SJSA1 (cell line): ENCODE data around the gene AATF. TPM values are rescaled to one million over a fixed set of nuclear protein-coding genes. Genes with fewer than 3 reads are reported as not detected.

Experiments used
- DNase-seq, 2 experiments: peaks; one replicate each; pipeline ENCODE4 v3.0.0-alpha.2; 2015 to 2020; ENCODE audit warnings: low spot score in 2 of 2, low read depth in 1 of 2
- H3K27ac ChIP-seq: fragments of 250-450 bp; sonication (Bioruptor Pico); 2 replicates; pipeline ENCODE4 v1.5.1; 2020; ENCODE audit warnings: mild to moderate bottlenecking, moderate library complexity
- H3K27me3 ChIP-seq: fragments of 250-450 bp; sonication (Bioruptor Pico); replicated peaks from 2 replicates; pipeline ENCODE4 v1.5.1; 2020; ENCODE audit warnings: mild to moderate bottlenecking, moderate library complexity
- H3K36me3 ChIP-seq: fragments of 250-450 bp; sonication (Bioruptor Pico); 2 replicates; pipeline ENCODE4 v1.5.1; 2020; ENCODE audit warnings: mild to moderate bottlenecking
- H3K4me1 ChIP-seq: fragments of 250-450 bp; sonication (Bioruptor Pico); replicated peaks from 2 replicates; pipeline ENCODE4 v1.6.1; 2021; ENCODE audit warnings: mild to moderate bottlenecking
- H3K4me3 ChIP-seq: fragments of 250-450 bp; sonication (Bioruptor Pico); 2 replicates; pipeline ENCODE4 v1.5.1; 2020; ENCODE audit warnings: mild to moderate bottlenecking
- H3K9me3 ChIP-seq: fragments of 250-450 bp; sonication (Bioruptor Pico); replicated peaks from 2 replicates; pipeline ENCODE4 v1.5.1; 2020; ENCODE audit warnings: mild to moderate bottlenecking
- total RNA-seq: library from RNA; depleted of rRNA; stranded (reverse); fragments of >200 nt; shearing (Covaris generic); gene quantifications from 2 replicates; pipeline ENCODE4 v1.2.3, GENCODE V29; 2014

AATF gene
- total RNA-seq, 1 experiment from 2014 or later = 52.2 TPM

GRCh38 chr17:37041932-37042331 lies 93.2 kb downstream of the AATF start:
- Histone ChIP-seq H3K4me3 (no peak overlapping the region), H3K9me3 (no peaks in the 10 kb centered on the region), H3K4me1 (no peaks in the 10 kb centered on the region), H3K27ac (no peak overlapping the region), H3K27me3 (no peaks in the 10 kb centered on the region), H3K36me3 (peaks cover 13% of the 10 kb centered on the region; the same call in 1 of the 2 replicates)
- DNase-seq = no peak

GRCh38 chr17:37043201-37043600 lies 94.4 kb downstream of the AATF start:
- Histone ChIP-seq H3K9me3 (no peaks in the 10 kb centered on the region), H3K27ac (no peak overlapping the region), H3K27me3 (no peaks in the 10 kb centered on the region), H3K36me3 (peaks cover 13% of the 10 kb centered on the region; the same call in 1 of the 2 replicates), H3K4me3 (no peak overlapping the region), H3K4me1 (no peaks in the 10 kb centered on the region)
- DNase-seq = no peak

- peaks cover 13% of the 10 kb centered on the region; the same call in 1 of the 2 replicates for H3K36me3 ChIP-seq
- no peaks in the 10 kb centered on the region for H3K27me3 ChIP-seq
- H3K9me3 ChIP-seq = no peaks in the 10 kb centered on the region
- no peak overlapping the region for H3K27ac ChIP-seq
- H3K4me3 ChIP-seq = no peak overlapping the region
- H3K4me1 ChIP-seq = no peaks in the 10 kb centered on the region
- no peak for DNase-seq
Observed at GRCh38 chr17:37045351-37045922, 96.7 kb downstream of the AATF start.

- Histone ChIP-seq H3K27ac (no peak overlapping the region), H3K27me3 (no peaks in the 10 kb centered on the region), H3K4me3 (no peak overlapping the region), H3K4me1 (no peaks in the 10 kb centered on the region), H3K9me3 (no peaks in the 10 kb centered on the region), H3K36me3 (peaks cover 13% of the 10 kb centered on the region; the same call in 1 of the 2 replicates)
- DNase-seq = peak; percentile 56 to 73
Observed at GRCh38 chr17:37047631-37048104, 98.9 kb downstream of the AATF start.

GRCh38 chr17:37048811-37049210 lies 100.1 kb downstream of the AATF start:
- H3K9me3 ChIP-seq = no peaks in the 10 kb centered on the region
- H3K4me3 ChIP-seq = no peak overlapping the region
- no peak for DNase-seq
- no peaks in the 10 kb centered on the region for H3K27me3 ChIP-seq
- H3K4me1 ChIP-seq = no peaks in the 10 kb centered on the region
- peaks cover 13% of the 10 kb centered on the region; the same call in 1 of the 2 replicates for H3K36me3 ChIP-seq
- no peak overlapping the region for H3K27ac ChIP-seq

- Histone ChIP-seq H3K4me1 (no peaks in the 10 kb centered on the region), H3K9me3 (no peaks in the 10 kb centered on the region), H3K4me3 (no peak overlapping the region), H3K27me3 (no peaks in the 10 kb centered on the region), H3K27ac (no peak overlapping the region), H3K36me3 (no peaks in the 10 kb centered on the region; the same call in 1 of the 2 replicates)
- DNase-seq = no peak
Observed at GRCh38 chr17:37050920-37051319, 102.2 kb downstream of the AATF start.

- Histone ChIP-seq H3K27ac (no peak overlapping the region), H3K4me1 (no peaks in the 10 kb centered on the region)
- no peak for DNase-seq
Observed at GRCh38 chr17:37051381-37051780, 102.6 kb downstream of the AATF start.

GRCh38 chr17:37051833-37052232 lies 103.1 kb downstream of the AATF start:
- Histone ChIP-seq H3K4me1 (no peaks in the 10 kb centered on the region), H3K4me3 (no peak overlapping the region), H3K27me3 (no peaks in the 10 kb centered on the region), H3K27ac (no peak overlapping the region), H3K9me3 (no peaks in the 10 kb centered on the region), H3K36me3 (peaks cover 7% of the 10 kb centered on the region; the same call in 1 of the 2 replicates)
- no peak for DNase-seq

More at GRCh38 chr17:37051381-37051780, 102.6 kb downstream of the AATF start:
- Histone ChIP-seq H3K27me3 (no peaks in the 10 kb centered on the region), H3K9me3 (no peaks in the 10 kb centered on the region), H3K36me3 (peaks cover 2% of the 10 kb centered on the region; the same call in 1 of the 2 replicates), H3K4me3 (no peak overlapping the region)

GRCh38 chr17:37052450-37052849 lies 103.7 kb downstream of the AATF start:
- H3K36me3 ChIP-seq = peaks cover 8% of the 10 kb centered on the region; the same call in 1 of the 2 replicates
- no peaks in the 10 kb centered on the region for H3K4me1 ChIP-seq
- H3K9me3 ChIP-seq = no peaks in the 10 kb centered on the region
- no peak overlapping the region for H3K27ac ChIP-seq
- H3K27me3 ChIP-seq = no peaks in the 10 kb centered on the region
- DNase-seq = no peak
- H3K4me3 ChIP-seq = no peak overlapping the region

GRCh38 chr17:37054894-37055293 lies 106.1 kb downstream of the AATF start:
- no peak for DNase-seq
- Histone ChIP-seq H3K4me1 (peaks cover under 1% of the 10 kb centered on the region; the same call in 1 of the 2 replicates), H3K9me3 (no peaks in the 10 kb centered on the region), H3K27ac (no peak overlapping the region), H3K36me3 (peaks cover 8% of the 10 kb centered on the region; the same call in 1 of the 2 replicates), H3K4me3 (no peak overlapping the region), H3K27me3 (no peaks in the 10 kb centered on the region)

GRCh38 chr17:37056622-37057021 lies 107.9 kb downstream of the AATF start:
- Histone ChIP-seq H3K4me3 (no peak overlapping the region), H3K36me3 (peaks cover 8% of the 10 kb centered on the region; the same call in 1 of the 2 replicates), H3K27me3 (no peaks in the 10 kb centered on the region), H3K4me1 (peaks cover 8% of the 10 kb centered on the region; the same call in 1 of the 2 replicates), H3K27ac (no peak overlapping the region), H3K9me3 (no peaks in the 10 kb centered on the region)
- no peak for DNase-seq

- Histone ChIP-seq H3K4me1 (peaks cover 8% of the 10 kb centered on the region; the same call in 1 of the 2 replicates), H3K9me3 (no peaks in the 10 kb centered on the region), H3K4me3 (no peak overlapping the region), H3K27ac (no peak overlapping the region), H3K27me3 (no peaks in the 10 kb centered on the region), H3K36me3 (peaks cover 8% of the 10 kb centered on the region; the same call in 1 of the 2 replicates)
- no peak for DNase-seq
Observed at GRCh38 chr17:37059493-37059892, 110.7 kb downstream of the AATF start.

GRCh38 chr17:37060094-37060493 lies 111.3 kb downstream of the AATF start:
- H3K9me3 ChIP-seq = no peaks in the 10 kb centered on the region
- no peak for DNase-seq

GRCh38 chr17:37060928-37061327 lies 112.2 kb downstream of the AATF start:
- H3K9me3 ChIP-seq = no peaks in the 10 kb centered on the region
- peaks cover 8% of the 10 kb centered on the region; the same call in 1 of the 2 replicates for H3K36me3 ChIP-seq
- peaks cover 8% of the 10 kb centered on the region; the same call in 1 of the 2 replicates for H3K4me1 ChIP-seq
- no peaks in the 10 kb centered on the region for H3K27me3 ChIP-seq
- no peak for DNase-seq
- no peak overlapping the region for H3K27ac ChIP-seq
- H3K4me3 ChIP-seq = no peak overlapping the region

More at GRCh38 chr17:37060094-37060493, 111.3 kb downstream of the AATF start:
- no peak overlapping the region for H3K4me3 ChIP-seq
- peaks cover 8% of the 10 kb centered on the region; the same call in 1 of the 2 replicates for H3K36me3 ChIP-seq
- H3K27me3 ChIP-seq = no peaks in the 10 kb centered on the region
- H3K4me1 ChIP-seq = peaks cover 8% of the 10 kb centered on the region; the same call in 1 of the 2 replicates
- no peak overlapping the region for H3K27ac ChIP-seq
